ENCODE measurements around the gene VMO1.

VMO1 gene

GRCh38 chr17:4788807-4789700 lies 2.9 kb upstream of the VMO1 start, which contains the start of gene GLTPD2:
Gene GLTPD2, plus strand, starts transcription at chr17:4788964. Its CDS starts 48 bp downstream, at chr17:4789012.
- no peak for TF ChIP-seq CTCF (conservative IDR thresholded peaks at IDR 0.05; ENCODE audit: control insufficient read depth, insufficient read depth, low read depth, low read length)
- DNase-seq (ENCODE audit: low read depth), result no peak
- H3K4me3 ChIP-seq (ENCODE audit: control insufficient read depth, low read depth, low read length), result peak within 1 kb of the TSS; percentile 60

GRCh38 chr17:4788159-4788806 lies 2.1 kb upstream of the VMO1 start:
- TF ChIP-seq CTCF (conservative IDR thresholded peaks at IDR 0.05; ENCODE audit: control insufficient read depth, insufficient read depth, low read depth, low read length), result no peak
- no peak overlapping the region for H3K4me3 ChIP-seq (ENCODE audit: control insufficient read depth, low read depth, low read length)
- peak; percentile 77 for DNase-seq (ENCODE audit: low read depth)

GRCh38 chr17:4786516-4786915 lies 352 bp upstream of the VMO1 start:
- TF ChIP-seq CTCF (conservative IDR thresholded peaks at IDR 0.05; ENCODE audit: control insufficient read depth, insufficient read depth, low read depth, low read length), result no peak
- peak; percentile 18 for DNase-seq (ENCODE audit: low read depth)
- H3K4me3 ChIP-seq (ENCODE audit: control insufficient read depth, low read depth, low read length), result no peak overlapping the region

- no peak for DNase-seq (ENCODE audit: low read depth)
- H3K4me3 ChIP-seq (ENCODE audit: control insufficient read depth, low read depth, low read length), result no peak overlapping the region
- TF ChIP-seq CTCF (conservative IDR thresholded peaks at IDR 0.05; ENCODE audit: control insufficient read depth, insufficient read depth, low read depth, low read length), result no peak
These were observed 656 bp downstream of the VMO1 start for GRCh38 chr17:4785311-4786105.

GRCh38 chr17:4782652-4783051 lies 3.5 kb downstream of the VMO1 start:
- TF ChIP-seq CTCF (conservative IDR thresholded peaks at IDR 0.05; ENCODE audit: control insufficient read depth, insufficient read depth, low read depth, low read length), result no peak
- H3K4me3 ChIP-seq (ENCODE audit: control insufficient read depth, low read depth, low read length), result no peak overlapping the region

GRCh38 chr17:4780325-4780955 lies 5.7 kb downstream of the VMO1 start:
- no peak for TF ChIP-seq CTCF (conservative IDR thresholded peaks at IDR 0.05; ENCODE audit: control insufficient read depth, insufficient read depth, low read depth, low read length)
- H3K4me3 ChIP-seq (ENCODE audit: control insufficient read depth, low read depth, low read length), result no peak overlapping the region
- no peak for DNase-seq (ENCODE audit: low read depth)

More at GRCh38 chr17:4782652-4783051, 3.5 kb downstream of the VMO1 start:
- DNase-seq (ENCODE audit: low read depth), result no peak
